Heart left ventricle (tissue), 13 donors: Measurements from ENCODE around the gene HSPA6.

Experiments
- POLR2A ChIP-seq, 2 donors: fragments of 450-650 bp; IDR thresholded peaks; one replicate each; pipeline ENCODE4 v1.6.1; 2017; ENCODE audit warnings: antibody characterized with exemption in 2 of 2, mild to moderate bottlenecking in 2 of 2, moderate library complexity in 2 of 2
- TF ChIP-seq, protein P1 (sequence below), 12 donors: fragments of 200-600 bp; sonication (generic) in 4 of 12; IDR thresholded peaks; one replicate each; pipeline versions ENCODE4 v1.5.0 to v1.8.0; 2018 to 2022; ENCODE audit warnings: antibody characterized with exemption in 12 of 12, mild to moderate bottlenecking in 5 of 12
- donor health status: ischemic (EF 13 %, LVEDD 7.1; RV severe dilation, severe dysfunction).
- donor health status: DM: no; HTN: yes; CAD: no.
- donor health status: DM: no; HTN: no; CAD: no.
- donor health status: ischemic (EF 25% LVEDD 6.9; RV normal size, moderate dysfunction).
- donor health status: ischemic (EF 25% LVEDD 5.7; RV mildly dilated, moderate dysfunction).
- donor health status: ischemic (EF 35%, LVEDD 5.7; RV mildly dilated, moderate dysfunction).
- donor health status: nonischemic (EF 11% LVEDD 7.7; RV severe dilation, severe dysfunction).
- donor health status: DM: yes; HTN: yes; CAD: no.
- donor health status: PGD.
- donor health status: ischemic (EF 29% LVEDD 5.4; RV normal size, mild dysfunction).
- donor health status: nonischemic (EF 23%, LVEDD 6.1; RV moderate dilation, normal function).

DNA sequence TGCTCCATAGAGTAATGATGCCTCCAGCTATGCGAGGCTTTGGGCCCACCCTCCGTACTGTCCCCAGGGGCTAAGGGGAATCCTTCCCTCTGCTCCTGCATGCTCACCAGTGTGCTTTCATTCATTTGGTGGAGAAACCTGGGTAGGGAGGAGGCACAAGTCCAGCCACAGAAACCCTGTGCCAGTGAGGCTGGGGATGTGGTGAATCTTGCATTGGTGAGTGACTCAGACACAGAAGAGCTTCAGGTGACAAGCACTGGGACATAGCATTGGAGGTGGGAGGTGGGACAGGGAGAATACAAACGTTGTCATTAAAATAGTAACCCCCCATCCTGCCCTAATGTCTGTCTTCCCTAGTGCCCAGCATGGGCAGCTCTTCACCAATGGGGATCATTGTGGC is 13.9 kb upstream of the HSPA6 start:
- no peak for TF ChIP-seq POLR2A (IDR thresholded peaks at IDR 0.05)
- TF ChIP-seq, protein P1, sequence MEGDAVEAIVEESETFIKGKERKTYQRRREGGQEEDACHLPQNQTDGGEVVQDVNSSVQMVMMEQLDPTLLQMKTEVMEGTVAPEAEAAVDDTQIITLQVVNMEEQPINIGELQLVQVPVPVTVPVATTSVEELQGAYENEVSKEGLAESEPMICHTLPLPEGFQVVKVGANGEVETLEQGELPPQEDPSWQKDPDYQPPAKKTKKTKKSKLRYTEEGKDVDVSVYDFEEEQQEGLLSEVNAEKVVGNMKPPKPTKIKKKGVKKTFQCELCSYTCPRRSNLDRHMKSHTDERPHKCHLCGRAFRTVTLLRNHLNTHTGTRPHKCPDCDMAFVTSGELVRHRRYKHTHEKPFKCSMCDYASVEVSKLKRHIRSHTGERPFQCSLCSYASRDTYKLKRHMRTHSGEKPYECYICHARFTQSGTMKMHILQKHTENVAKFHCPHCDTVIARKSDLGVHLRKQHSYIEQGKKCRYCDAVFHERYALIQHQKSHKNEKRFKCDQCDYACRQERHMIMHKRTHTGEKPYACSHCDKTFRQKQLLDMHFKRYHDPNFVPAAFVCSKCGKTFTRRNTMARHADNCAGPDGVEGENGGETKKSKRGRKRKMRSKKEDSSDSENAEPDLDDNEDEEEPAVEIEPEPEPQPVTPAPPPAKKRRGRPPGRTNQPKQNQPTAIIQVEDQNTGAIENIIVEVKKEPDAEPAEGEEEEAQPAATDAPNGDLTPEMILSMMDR (IDR thresholded peaks at IDR 0.05): no peak
